Measurements from ENCODE around the gene SCAMP1. TPM values are rescaled to one million over a fixed set of nuclear protein-coding genes. Genes with fewer than 3 reads are reported as not detected.

The SCAMP1 gene
- total RNA-seq, 2 donors from 2014 or later: 21.0 to 39.3 TPM

- DNase-seq (ENCODE audit: low spot score): no peak
- H3K4me3 ChIP-seq: no peak overlapping the region
- no peak overlapping the region for H3K27ac ChIP-seq
- no peaks in the 10 kb centered on the region for H3K27me3 ChIP-seq
- H3K36me3 ChIP-seq: no peaks in the 10 kb centered on the region
- H3K4me1 ChIP-seq: peaks cover 0 to 49% of the 10 kb centered on the region in 2 donors
- no peak for TF ChIP-seq CTCF (IDR thresholded peaks at IDR 0.05)
- no peaks in the 10 kb centered on the region for H3K9me3 ChIP-seq
Observed at GRCh38 chr5:78521455-78521854, 161.0 kb downstream of the SCAMP1 start.

GRCh38 chr5:78522476-78523260, 162.3 kb downstream of the SCAMP1 start:
- no peaks in the 10 kb centered on the region for H3K27me3 ChIP-seq
- H3K4me1 ChIP-seq: peaks cover 0 to 60% of the 10 kb centered on the region in 2 donors
- no peak for DNase-seq (ENCODE audit: low spot score)
- H3K9me3 ChIP-seq: no peaks in the 10 kb centered on the region
- no peaks in the 10 kb centered on the region for H3K36me3 ChIP-seq
- TF ChIP-seq CTCF (IDR thresholded peaks at IDR 0.05): no peak
- no peak overlapping the region for H3K4me3 ChIP-seq
- H3K27ac ChIP-seq: no peak overlapping the region

GRCh38 chr5:78523314-78524193, 163.1 kb downstream of the SCAMP1 start:
- Histone ChIP-seq H3K27ac (peak overlapping the region; percentile 44 to 49), H3K4me1 (peaks cover 0 to 62% of the 10 kb centered on the region in 2 donors), H3K4me3 (no peak overlapping the region), H3K27me3 (no peaks in the 10 kb centered on the region), H3K36me3 (no peaks in the 10 kb centered on the region), H3K9me3 (no peaks in the 10 kb centered on the region)
- DNase-seq (ENCODE audit: low spot score): no peak
- no peak for TF ChIP-seq CTCF (IDR thresholded peaks at IDR 0.05)

- no peaks in the 10 kb centered on the region for H3K9me3 ChIP-seq
- H3K36me3 ChIP-seq: no peaks in the 10 kb centered on the region
- peak overlapping the region; percentile 43 to 82 for H3K27ac ChIP-seq
- no peak for DNase-seq (ENCODE audit: low spot score)
- peaks cover 0 to 64% of the 10 kb centered on the region in 2 donors for H3K4me1 ChIP-seq
- no peak overlapping the region for H3K4me3 ChIP-seq
- no peak for TF ChIP-seq CTCF (IDR thresholded peaks at IDR 0.05)
- no peaks in the 10 kb centered on the region for H3K27me3 ChIP-seq
Observed at GRCh38 chr5:78526049-78526525, 165.7 kb downstream of the SCAMP1 start.

GRCh38 chr5:78527054-78527859, 166.8 kb downstream of the SCAMP1 start:
- Histone ChIP-seq H3K4me1 (peaks cover 0 to 64% of the 10 kb centered on the region in 2 donors), H3K4me3 (no peak overlapping the region), H3K27me3 (no peaks in the 10 kb centered on the region), H3K36me3 (no peaks in the 10 kb centered on the region), H3K27ac (peak overlapping the region; percentile 58 to 82), H3K9me3 (no peaks in the 10 kb centered on the region)
- no peak for TF ChIP-seq CTCF (IDR thresholded peaks at IDR 0.05)
- DNase-seq (ENCODE audit: low spot score): peak; percentile 95

All from right atrium auricular region (tissue), 2 donors.